K562 (cell line): ENCODE data around the gene COL23A1.

Experiments
- CHD1 ChIP-seq: fragments of 200-600 bp; sonication (generic); IDR thresholded peaks from one replicate; pipeline ENCODE4 v1.6.1; 2012; ENCODE audit warnings: mild to moderate bottlenecking, moderate library complexity, low read length, inconsistent platforms
- EZH2 ChIP-seq: IDR thresholded peaks from 2 replicates; pipeline ENCODE4 v1.6.1; 2012; ENCODE audit warnings: low read depth, mild to moderate bottlenecking, inconsistent platforms, low read length, borderline replicate concordance
- GTF2E2 ChIP-seq: fragments of 200-800 bp; sonication (Bioruptor generic); IDR thresholded peaks from 2 replicates; pipeline ENCODE4 v1.6.1; 2016; ENCODE audit warnings: missing genetic modification characterization, missing compliant biosample characterization
- HDAC6 ChIP-seq: IDR thresholded peaks from 2 replicates; pipeline ENCODE4 v1.6.1; 2012; ENCODE audit warnings: low read depth, mild to moderate bottlenecking, control low read depth, inconsistent platforms, low read length, moderate library complexity
- NCOA2 ChIP-seq, 2 experiments: fragments of 450-650 bp; IDR thresholded peaks; 2 replicates each; pipeline ENCODE4 v1.6.1; 2018; ENCODE audit warnings: mild to moderate bottlenecking in 2 of 2, moderate library complexity in 1 of 2; ENCODE audit not compliant: partially characterized antibody in 2 of 2
- NFXL1 ChIP-seq: fragments of 450-650 bp; formaldehyde crosslinking; IDR thresholded peaks from 2 replicates; pipeline ENCODE4 v1.4.0; 2021; ENCODE audit warnings: mild to moderate bottlenecking
- TF ChIP-seq, protein P1 (sequence below): fragments of 450-650 bp; formaldehyde crosslinking; IDR thresholded peaks from 2 replicates; pipeline ENCODE4 v1.4.0; 2020; ENCODE audit warnings: mild to moderate bottlenecking, mixed read lengths
- TF ChIP-seq, protein P2 (sequence below): sonication (generic); formaldehyde crosslinking; IDR thresholded peaks from 2 replicates; pipeline ENCODE4 v1.8.0; 2022; ENCODE audit warnings: mild to moderate bottlenecking, missing genetic modification reagents
- TF ChIP-seq, protein P3 (sequence below), 3 experiments: IDR thresholded peaks in 2 of 3; conservative IDR thresholded peaks in 1 of 3; 2 replicates each; pipeline ENCODE4 v1.5.1; 2011 to 2012; ENCODE audit warnings: low read length in 3 of 3, mild to moderate bottlenecking in 3 of 3, control low read depth in 2 of 3, improper control_type of control experiment in 1 of 3, inconsistent platforms in 1 of 3, low read depth in 1 of 3, mixed read lengths in 1 of 3, moderate library complexity in 1 of 3; ENCODE audit not compliant: insufficient read depth in 2 of 3
- TF ChIP-seq, protein P4 (sequence below): fragments of 250-450 bp; sonication (Bioruptor Pico); IDR thresholded peaks from 2 replicates; pipeline ENCODE4 v1.8.0; 2021; ENCODE audit warnings: mild to moderate bottlenecking, moderate library complexity
- TF ChIP-seq, protein P5 (sequence below): sonication (generic); formaldehyde crosslinking; IDR thresholded peaks from 2 replicates; pipeline ENCODE4 v1.8.1; 2023; ENCODE audit warnings: mild to moderate bottlenecking, missing genetic modification reagents, moderate library complexity
- TF ChIP-seq, protein P6 (sequence below): IDR thresholded peaks from 3 replicates; pipeline ENCODE4 v1.6.1; 2011; ENCODE audit warnings: borderline replicate concordance, mild to moderate bottlenecking, moderate library complexity; ENCODE audit not compliant: insufficient read length; ENCODE audit errors: extremely low read depth

DNA sequence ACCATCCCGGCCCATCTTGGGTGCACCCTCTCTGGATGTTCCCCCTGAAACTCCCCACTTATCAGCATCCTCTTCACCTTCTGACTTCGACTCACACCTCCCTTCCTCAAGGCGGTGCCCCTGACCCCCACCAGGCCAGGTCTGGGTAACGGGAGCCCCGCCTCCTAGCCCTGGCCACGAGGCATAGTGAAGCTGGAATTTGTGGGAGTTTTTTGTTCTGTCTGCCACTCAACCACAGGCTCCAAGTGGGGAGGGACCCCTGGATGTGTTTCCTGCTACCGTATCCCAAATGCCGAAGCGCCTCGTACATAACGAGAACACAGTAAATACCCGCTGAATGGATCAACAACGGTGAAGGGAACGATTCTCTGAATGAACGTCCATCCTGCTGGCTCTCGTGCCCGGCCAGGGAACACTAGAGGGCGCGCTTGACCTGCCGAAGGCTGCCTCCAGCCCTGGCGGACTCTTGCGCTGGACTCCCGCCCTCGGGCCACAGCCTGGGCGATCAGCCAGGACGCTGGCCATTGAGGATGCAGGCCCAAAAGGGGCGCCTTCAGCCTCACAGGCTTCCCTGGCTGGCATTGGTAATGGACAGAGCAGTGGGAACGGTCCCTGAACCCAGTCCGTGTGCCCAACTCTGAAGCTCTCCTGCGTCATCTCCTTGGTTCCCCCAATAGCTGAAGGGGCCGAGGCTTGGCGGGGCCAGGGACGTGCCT is 310.3 kb downstream of the COL23A1 start:
- TF ChIP-seq, protein P1, sequence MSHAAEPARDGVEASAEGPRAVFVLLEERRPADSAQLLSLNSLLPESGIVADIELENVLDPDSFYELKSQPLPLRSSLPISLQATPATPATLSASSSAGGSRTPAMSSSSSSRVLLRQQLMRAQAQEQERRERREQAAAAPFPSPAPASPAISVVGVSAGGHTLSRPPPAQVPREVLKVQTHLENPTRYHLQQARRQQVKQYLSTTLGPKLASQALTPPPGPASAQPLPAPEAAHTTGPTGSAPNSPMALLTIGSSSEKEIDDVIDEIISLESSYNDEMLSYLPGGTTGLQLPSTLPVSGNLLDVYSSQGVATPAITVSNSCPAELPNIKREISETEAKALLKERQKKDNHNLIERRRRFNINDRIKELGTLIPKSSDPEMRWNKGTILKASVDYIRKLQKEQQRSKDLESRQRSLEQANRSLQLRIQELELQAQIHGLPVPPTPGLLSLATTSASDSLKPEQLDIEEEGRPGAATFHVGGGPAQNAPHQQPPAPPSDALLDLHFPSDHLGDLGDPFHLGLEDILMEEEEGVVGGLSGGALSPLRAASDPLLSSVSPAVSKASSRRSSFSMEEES (CRISPR knock-in tag), result no peak
- TF ChIP-seq NCOA2 (IDR thresholded peaks at IDR 0.05; ENCODE audit: partially characterized antibody in 2 of 2) (no peak), CHD1 (no peak), EZH2 (no peak), NFXL1 (no peak), HDAC6 (no peak), GTF2E2 (no peak)
- TF ChIP-seq, protein P2, sequence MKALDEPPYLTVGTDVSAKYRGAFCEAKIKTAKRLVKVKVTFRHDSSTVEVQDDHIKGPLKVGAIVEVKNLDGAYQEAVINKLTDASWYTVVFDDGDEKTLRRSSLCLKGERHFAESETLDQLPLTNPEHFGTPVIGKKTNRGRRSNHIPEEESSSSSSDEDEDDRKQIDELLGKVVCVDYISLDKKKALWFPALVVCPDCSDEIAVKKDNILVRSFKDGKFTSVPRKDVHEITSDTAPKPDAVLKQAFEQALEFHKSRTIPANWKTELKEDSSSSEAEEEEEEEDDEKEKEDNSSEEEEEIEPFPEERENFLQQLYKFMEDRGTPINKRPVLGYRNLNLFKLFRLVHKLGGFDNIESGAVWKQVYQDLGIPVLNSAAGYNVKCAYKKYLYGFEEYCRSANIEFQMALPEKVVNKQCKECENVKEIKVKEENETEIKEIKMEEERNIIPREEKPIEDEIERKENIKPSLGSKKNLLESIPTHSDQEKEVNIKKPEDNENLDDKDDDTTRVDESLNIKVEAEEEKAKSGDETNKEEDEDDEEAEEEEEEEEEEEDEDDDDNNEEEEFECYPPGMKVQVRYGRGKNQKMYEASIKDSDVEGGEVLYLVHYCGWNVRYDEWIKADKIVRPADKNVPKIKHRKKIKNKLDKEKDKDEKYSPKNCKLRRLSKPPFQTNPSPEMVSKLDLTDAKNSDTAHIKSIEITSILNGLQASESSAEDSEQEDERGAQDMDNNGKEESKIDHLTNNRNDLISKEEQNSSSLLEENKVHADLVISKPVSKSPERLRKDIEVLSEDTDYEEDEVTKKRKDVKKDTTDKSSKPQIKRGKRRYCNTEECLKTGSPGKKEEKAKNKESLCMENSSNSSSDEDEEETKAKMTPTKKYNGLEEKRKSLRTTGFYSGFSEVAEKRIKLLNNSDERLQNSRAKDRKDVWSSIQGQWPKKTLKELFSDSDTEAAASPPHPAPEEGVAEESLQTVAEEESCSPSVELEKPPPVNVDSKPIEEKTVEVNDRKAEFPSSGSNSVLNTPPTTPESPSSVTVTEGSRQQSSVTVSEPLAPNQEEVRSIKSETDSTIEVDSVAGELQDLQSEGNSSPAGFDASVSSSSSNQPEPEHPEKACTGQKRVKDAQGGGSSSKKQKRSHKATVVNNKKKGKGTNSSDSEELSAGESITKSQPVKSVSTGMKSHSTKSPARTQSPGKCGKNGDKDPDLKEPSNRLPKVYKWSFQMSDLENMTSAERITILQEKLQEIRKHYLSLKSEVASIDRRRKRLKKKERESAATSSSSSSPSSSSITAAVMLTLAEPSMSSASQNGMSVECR (CRISPR knock-in tag), result no peak
- TF ChIP-seq, protein P3, sequence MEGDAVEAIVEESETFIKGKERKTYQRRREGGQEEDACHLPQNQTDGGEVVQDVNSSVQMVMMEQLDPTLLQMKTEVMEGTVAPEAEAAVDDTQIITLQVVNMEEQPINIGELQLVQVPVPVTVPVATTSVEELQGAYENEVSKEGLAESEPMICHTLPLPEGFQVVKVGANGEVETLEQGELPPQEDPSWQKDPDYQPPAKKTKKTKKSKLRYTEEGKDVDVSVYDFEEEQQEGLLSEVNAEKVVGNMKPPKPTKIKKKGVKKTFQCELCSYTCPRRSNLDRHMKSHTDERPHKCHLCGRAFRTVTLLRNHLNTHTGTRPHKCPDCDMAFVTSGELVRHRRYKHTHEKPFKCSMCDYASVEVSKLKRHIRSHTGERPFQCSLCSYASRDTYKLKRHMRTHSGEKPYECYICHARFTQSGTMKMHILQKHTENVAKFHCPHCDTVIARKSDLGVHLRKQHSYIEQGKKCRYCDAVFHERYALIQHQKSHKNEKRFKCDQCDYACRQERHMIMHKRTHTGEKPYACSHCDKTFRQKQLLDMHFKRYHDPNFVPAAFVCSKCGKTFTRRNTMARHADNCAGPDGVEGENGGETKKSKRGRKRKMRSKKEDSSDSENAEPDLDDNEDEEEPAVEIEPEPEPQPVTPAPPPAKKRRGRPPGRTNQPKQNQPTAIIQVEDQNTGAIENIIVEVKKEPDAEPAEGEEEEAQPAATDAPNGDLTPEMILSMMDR (IDR thresholded peaks at IDR 0.05 in 2 of 3, conservative IDR thresholded peaks at IDR 0.05 in 1 of 3; ENCODE audit: insufficient read depth in 2 of 3, low read depth in 1 of 3, low read length in 3 of 3), result peak; percentile 96 to 97 (median 96)
- TF ChIP-seq, protein P4, sequence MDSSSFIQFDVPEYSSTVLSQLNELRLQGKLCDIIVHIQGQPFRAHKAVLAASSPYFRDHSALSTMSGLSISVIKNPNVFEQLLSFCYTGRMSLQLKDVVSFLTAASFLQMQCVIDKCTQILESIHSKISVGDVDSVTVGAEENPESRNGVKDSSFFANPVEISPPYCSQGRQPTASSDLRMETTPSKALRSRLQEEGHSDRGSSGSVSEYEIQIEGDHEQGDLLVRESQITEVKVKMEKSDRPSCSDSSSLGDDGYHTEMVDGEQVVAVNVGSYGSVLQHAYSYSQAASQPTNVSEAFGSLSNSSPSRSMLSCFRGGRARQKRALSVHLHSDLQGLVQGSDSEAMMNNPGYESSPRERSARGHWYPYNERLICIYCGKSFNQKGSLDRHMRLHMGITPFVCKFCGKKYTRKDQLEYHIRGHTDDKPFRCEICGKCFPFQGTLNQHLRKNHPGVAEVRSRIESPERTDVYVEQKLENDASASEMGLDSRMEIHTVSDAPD (CRISPR knock-in tag), result no peak
- TF ChIP-seq, protein P5, sequence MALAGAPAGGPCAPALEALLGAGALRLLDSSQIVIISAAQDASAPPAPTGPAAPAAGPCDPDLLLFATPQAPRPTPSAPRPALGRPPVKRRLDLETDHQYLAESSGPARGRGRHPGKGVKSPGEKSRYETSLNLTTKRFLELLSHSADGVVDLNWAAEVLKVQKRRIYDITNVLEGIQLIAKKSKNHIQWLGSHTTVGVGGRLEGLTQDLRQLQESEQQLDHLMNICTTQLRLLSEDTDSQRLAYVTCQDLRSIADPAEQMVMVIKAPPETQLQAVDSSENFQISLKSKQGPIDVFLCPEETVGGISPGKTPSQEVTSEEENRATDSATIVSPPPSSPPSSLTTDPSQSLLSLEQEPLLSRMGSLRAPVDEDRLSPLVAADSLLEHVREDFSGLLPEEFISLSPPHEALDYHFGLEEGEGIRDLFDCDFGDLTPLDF (CRISPR knock-in tag), result no peak
- TF ChIP-seq, protein P6, sequence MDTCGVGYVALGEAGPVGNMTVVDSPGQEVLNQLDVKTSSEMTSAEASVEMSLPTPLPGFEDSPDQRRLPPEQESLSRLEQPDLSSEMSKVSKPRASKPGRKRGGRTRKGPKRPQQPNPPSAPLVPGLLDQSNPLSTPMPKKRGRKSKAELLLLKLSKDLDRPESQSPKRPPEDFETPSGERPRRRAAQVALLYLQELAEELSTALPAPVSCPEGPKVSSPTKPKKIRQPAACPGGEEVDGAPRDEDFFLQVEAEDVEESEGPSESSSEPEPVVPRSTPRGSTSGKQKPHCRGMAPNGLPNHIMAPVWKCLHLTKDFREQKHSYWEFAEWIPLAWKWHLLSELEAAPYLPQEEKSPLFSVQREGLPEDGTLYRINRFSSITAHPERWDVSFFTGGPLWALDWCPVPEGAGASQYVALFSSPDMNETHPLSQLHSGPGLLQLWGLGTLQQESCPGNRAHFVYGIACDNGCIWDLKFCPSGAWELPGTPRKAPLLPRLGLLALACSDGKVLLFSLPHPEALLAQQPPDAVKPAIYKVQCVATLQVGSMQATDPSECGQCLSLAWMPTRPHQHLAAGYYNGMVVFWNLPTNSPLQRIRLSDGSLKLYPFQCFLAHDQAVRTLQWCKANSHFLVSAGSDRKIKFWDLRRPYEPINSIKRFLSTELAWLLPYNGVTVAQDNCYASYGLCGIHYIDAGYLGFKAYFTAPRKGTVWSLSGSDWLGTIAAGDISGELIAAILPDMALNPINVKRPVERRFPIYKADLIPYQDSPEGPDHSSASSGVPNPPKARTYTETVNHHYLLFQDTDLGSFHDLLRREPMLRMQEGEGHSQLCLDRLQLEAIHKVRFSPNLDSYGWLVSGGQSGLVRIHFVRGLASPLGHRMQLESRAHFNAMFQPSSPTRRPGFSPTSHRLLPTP, result no peak
